B cell (primary cell): Measurements from ENCODE around the gene TTC22. TPM values are rescaled to one million over a fixed set of nuclear protein-coding genes. Genes with fewer than 3 reads are reported as not detected.

ENCODE experiments used
- ATAC-seq: fragments of 200-7000 bp; cut with Tn5 transposase; one replicate; pipeline ENCODE4 v1.10.0; 2021; ENCODE audit warnings: low read depth, mild to moderate bottlenecking, moderate number of reproducible peaks, moderate library complexity
- CTCF ChIA-PET: fragments of 350-600 bp; sonication (Branson Sonifier 250); formaldehyde crosslinking; loops from one replicate; lab custom pipeline; 2021; ENCODE audit warnings: antibody characterized with exemption, inconsistent platforms; lab: Charles Lee
- POLR2A ChIA-PET: fragments of 350-600 bp; sonication (Branson Sonifier 250); formaldehyde crosslinking; loops from one replicate; lab custom pipeline; 2021; ENCODE audit warnings: antibody characterized with exemption; lab: Charles Lee
- DNase-seq: peaks from one replicate; pipeline ENCODE4 v3.0.0; 2013
- H2AFZ ChIP-seq: 2 replicates; pipeline ENCODE4 v1.6.1; 2012; ENCODE audit warnings: mild to moderate bottlenecking, low read depth, low read length; ENCODE audit not compliant: insufficient read depth, poor library complexity, severe bottlenecking
- H3K27ac ChIP-seq, 2 donors: 1 replicate in 1 of 2; 2 replicates in 1 of 2; pipeline ENCODE4 v1.5.1; 2012 to 2013; ENCODE audit warnings: low read length in 2 of 2, mild to moderate bottlenecking in 2 of 2, moderate library complexity in 1 of 2
- H3K27me3 ChIP-seq, 4 experiments: fragments of 200-600 bp in 1 of 4; sonication (generic) in 1 of 4; replicated peaks in 1 of 4; 1 replicate in 2 of 4; 2 replicates in 2 of 4; pipeline versions ENCODE4 v1.6.1 to v1.7.0; 2013 to 2016; ENCODE audit warnings: low read length in 3 of 4, mild to moderate bottlenecking in 2 of 4, mixed read lengths in 1 of 4, moderate library complexity in 1 of 4; ENCODE audit not compliant: insufficient read depth in 4 of 4, control insufficient read depth in 3 of 4; ENCODE audit errors: control extremely low read depth in 1 of 4
- H3K36me3 ChIP-seq, 2 experiments: replicated peaks in 1 of 2; 1 replicate in 1 of 2; 2 replicates in 1 of 2; pipeline versions ENCODE4 v1.6.1 to v1.7.1; 2013; ENCODE audit warnings: low read length in 1 of 2; ENCODE audit not compliant: insufficient read depth in 2 of 2, control insufficient read depth in 1 of 2; ENCODE audit errors: control extremely low read depth in 1 of 2, extremely low read depth in 1 of 2
- H3K4me1 ChIP-seq, 2 donors: fragments of 200-600 bp in 1 of 2; sonication (generic) in 1 of 2; 1 replicate in 1 of 2; 2 replicates in 1 of 2; pipeline versions ENCODE4 v1.5.1 to v1.6.1; 2013 to 2017; ENCODE audit warnings: low read length in 2 of 2; ENCODE audit not compliant: control insufficient read depth in 2 of 2, insufficient read depth in 2 of 2
- H3K4me2 ChIP-seq: replicated peaks from 2 replicates; pipeline ENCODE3; 2012; ENCODE audit warnings: mild to moderate bottlenecking, low read depth, low read length; ENCODE audit not compliant: poor library complexity, severe bottlenecking
- H3K4me3 ChIP-seq, 5 experiments: fragments of 200-600 bp in 1 of 5; sonication (generic) in 1 of 5; 1 replicate in 3 of 5; 2 replicates in 2 of 5; pipeline versions ENCODE4 v1.5.1 to v1.7.0; 2011 to 2016; ENCODE audit warnings: low read length in 4 of 5, mild to moderate bottlenecking in 4 of 5, low read depth in 2 of 5, control low read depth in 1 of 5, moderate library complexity in 1 of 5; ENCODE audit not compliant: insufficient read depth in 1 of 5; ENCODE audit errors: control extremely low read depth in 1 of 5, extremely low read depth in 1 of 5
- H3K79me2 ChIP-seq: fragments of 200-600 bp; sonication (generic); one replicate; pipeline ENCODE4 v1.6.0; 2016; ENCODE audit warnings: low read length; ENCODE audit not compliant: control insufficient read depth, insufficient read depth
- H3K9ac ChIP-seq: fragments of 200-600 bp; sonication (generic); 2 replicates; pipeline ENCODE4 v1.6.1; 2017; ENCODE audit warnings: mild to moderate bottlenecking, low read length, moderate library complexity
- H3K9me3 ChIP-seq, 3 donors: one replicate each; pipeline versions ENCODE4 v1.6.1 to v1.7.1; 2013; ENCODE audit warnings: low read length in 2 of 3; ENCODE audit not compliant: control insufficient read depth in 2 of 3, insufficient read depth in 1 of 3; ENCODE audit errors: control extremely low read depth in 1 of 3
- H4K20me1 ChIP-seq: 2 replicates; pipeline ENCODE4 v1.6.0; 2012; ENCODE audit warnings: mild to moderate bottlenecking, low read length; ENCODE audit not compliant: insufficient read depth, control insufficient read depth, poor library complexity, severe bottlenecking
- H3K27ac Mint-ChIP-seq: one replicate; pipeline ENCODE4 v1.8.0; 2021; ENCODE audit warnings: mixed read lengths
- H3K27me3 Mint-ChIP-seq: one replicate; pipeline ENCODE4 v1.8.0; 2021; ENCODE audit warnings: mixed read lengths
- H3K4me1 Mint-ChIP-seq: one replicate; pipeline ENCODE4 v1.8.0; 2021; ENCODE audit warnings: mixed read lengths
- H3K4me3 Mint-ChIP-seq: one replicate; pipeline ENCODE4 v1.8.0; 2021; ENCODE audit warnings: mixed read lengths
- H3K9me3 Mint-ChIP-seq: one replicate; pipeline ENCODE4 v1.8.0; 2022; ENCODE audit warnings: mixed read lengths; ENCODE audit not compliant: insufficient read depth
- EZH2 ChIP-seq: IDR thresholded peaks from 2 replicates; pipeline ENCODE4 v1.6.1; 2012; ENCODE audit warnings: borderline replicate concordance, low read depth, mild to moderate bottlenecking, moderate library complexity, low read length; ENCODE audit not compliant: insufficient read depth, poor library complexity, severe bottlenecking
- WGBS: methylation state at CpG from one replicate; pipeline ENCODE4 v1.1.5; 2013; ENCODE audit warnings: missing lambda C conversion rate; ENCODE audit not compliant: insufficient coverage; 5-methylcytosine and 5-hydroxymethylcytosine counted together
- intact Hi-C: fragments of 100-400 bp; cut with micrococcal nuclease; formaldehyde crosslinking; loops from one replicate; pipeline ENCODE4 v1.10.0; 2022
- polyA plus RNA-seq: library from polyadenylated mRNA; depleted of rRNA; stranded (reverse); fragments of >200 nt; gene quantifications from 2 replicates; pipeline ENCODE4 v1.2.3, GENCODE V29; 2012
- total RNA-seq, 2 donors: library from RNA; stranded (reverse); fragments of 120-200 nt in 1 of 2; gene quantifications; 1 replicate in 1 of 2; 2 replicates in 1 of 2; pipeline versions ENCODE4 v1.2.3 to v1.2.4, GENCODE V29; 2013 to 2022
- TF ChIP-seq, protein P1 (sequence below): fragments of 200-600 bp; IDR thresholded peaks from one replicate; pipeline ENCODE4 v1.8.0; 2022; ENCODE audit warnings: antibody characterized with exemption, mild to moderate bottlenecking

Gene TTC22
- total and polyA plus RNA-seq, 2 donors (not counting 1 experiment from before 2014, with no cell fraction given), result 7.8 to 10.9 TPM

DNA sequence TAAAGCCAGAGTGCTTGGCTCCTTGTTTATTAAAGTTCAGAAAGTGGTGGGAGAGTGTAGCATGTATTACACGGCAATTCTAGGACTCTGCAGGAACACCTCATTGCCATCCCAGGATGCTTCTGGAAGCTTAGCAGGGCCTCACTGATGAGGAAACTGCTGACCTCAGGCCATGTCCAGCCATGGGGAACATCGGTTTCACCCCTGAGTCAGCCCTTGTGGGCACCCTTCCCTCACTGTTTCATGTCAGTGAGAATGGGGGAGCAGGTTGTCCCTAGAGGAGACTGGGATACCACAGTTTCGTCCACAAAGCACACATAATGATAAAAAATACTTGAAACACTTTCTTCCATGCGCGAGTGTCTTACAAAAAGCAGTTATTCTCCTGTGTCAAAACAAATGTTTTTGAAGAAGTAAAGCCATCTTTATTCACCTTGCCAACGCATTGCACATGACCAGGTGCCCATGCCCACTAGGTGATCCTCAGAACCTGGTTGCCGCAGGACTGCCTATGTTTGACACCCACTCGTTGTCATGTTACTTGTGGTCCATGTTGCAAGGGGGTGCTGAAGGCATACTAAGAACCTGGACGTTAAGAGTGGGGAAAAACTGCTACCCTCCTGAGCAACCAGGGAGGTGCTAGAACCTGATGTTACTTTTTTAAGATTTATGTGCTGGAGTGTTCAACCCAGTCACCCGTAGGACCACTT is 41.2 kb upstream of the TTC22 start:
- intact Hi-C loops, result no loop called here
- ChIA-PET POLR2A (no interaction called here), CTCF (no interaction called here)
- DNase-seq (no peak), ATAC-seq (no peak)
- H3K9ac ChIP-seq, result no peak overlapping the region
- H4K20me1 ChIP-seq, result no peaks in the 10 kb centered on the region
- no peaks in the 10 kb centered on the region for H3K79me2 ChIP-seq
- H3K4me2 ChIP-seq, result no peak overlapping the region
- H3K4me3 ChIP-seq, result no peak overlapping the region
- no peaks in the 10 kb centered on the region for H3K9me3 Mint-ChIP-seq
- no peaks in the 10 kb centered on the region for H3K4me1 ChIP-seq
- no peaks in the 10 kb centered on the region for H3K36me3 ChIP-seq
- no peak for TF ChIP-seq EZH2
- TF ChIP-seq, protein P1, sequence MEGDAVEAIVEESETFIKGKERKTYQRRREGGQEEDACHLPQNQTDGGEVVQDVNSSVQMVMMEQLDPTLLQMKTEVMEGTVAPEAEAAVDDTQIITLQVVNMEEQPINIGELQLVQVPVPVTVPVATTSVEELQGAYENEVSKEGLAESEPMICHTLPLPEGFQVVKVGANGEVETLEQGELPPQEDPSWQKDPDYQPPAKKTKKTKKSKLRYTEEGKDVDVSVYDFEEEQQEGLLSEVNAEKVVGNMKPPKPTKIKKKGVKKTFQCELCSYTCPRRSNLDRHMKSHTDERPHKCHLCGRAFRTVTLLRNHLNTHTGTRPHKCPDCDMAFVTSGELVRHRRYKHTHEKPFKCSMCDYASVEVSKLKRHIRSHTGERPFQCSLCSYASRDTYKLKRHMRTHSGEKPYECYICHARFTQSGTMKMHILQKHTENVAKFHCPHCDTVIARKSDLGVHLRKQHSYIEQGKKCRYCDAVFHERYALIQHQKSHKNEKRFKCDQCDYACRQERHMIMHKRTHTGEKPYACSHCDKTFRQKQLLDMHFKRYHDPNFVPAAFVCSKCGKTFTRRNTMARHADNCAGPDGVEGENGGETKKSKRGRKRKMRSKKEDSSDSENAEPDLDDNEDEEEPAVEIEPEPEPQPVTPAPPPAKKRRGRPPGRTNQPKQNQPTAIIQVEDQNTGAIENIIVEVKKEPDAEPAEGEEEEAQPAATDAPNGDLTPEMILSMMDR, result no peak
- H2AFZ ChIP-seq, result no peak overlapping the region
- H3K27ac ChIP-seq, result no peak overlapping the region
- 97% methylated on average over 7 of the region's 10 CpGs for WGBS
- H3K27me3 Mint-ChIP-seq, result no peaks in the 10 kb centered on the region
- H3K9me3 ChIP-seq, result no peaks in the 10 kb centered on the region
- no peaks in the 10 kb centered on the region for H3K27me3 ChIP-seq
- H3K4me1 Mint-ChIP-seq, result no peaks in the 10 kb centered on the region
- H3K4me3 Mint-ChIP-seq, result no peak overlapping the region
- H3K27ac Mint-ChIP-seq, result no peak overlapping the region

DNA sequence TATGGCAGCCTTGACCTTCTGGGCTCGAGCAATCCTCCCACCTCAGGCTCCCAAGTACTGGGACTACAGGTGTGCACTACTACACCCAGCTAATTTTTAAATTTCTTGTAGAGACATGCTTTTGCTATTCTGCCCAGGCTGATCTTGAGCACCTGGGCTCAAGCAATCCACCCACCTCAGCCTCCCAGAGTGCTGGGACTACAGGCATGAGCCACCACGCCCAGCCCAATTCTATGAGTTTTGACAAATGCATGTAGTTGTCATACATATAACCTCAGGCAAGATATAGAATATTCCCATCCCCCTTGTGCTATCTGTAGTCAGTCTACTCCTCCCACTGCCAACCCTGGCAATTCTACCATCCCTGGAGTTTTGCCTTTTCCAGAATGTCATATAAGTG is 38.7 kb upstream of the TTC22 start:
- no peak overlapping the region for H3K27ac ChIP-seq
- WGBS, result 58% methylated on average over 2 of the region's 2 CpGs
- intact Hi-C loops, result no loop called here

More for the DNA sequence above, 38.7 kb upstream of the TTC22 start:
- ATAC-seq, result no peak
- ChIA-PET POLR2A (no interaction called here), CTCF (no interaction called here)
- no peaks in the 10 kb centered on the region for H3K4me1 ChIP-seq
- no peak for DNase-seq
- no peaks in the 10 kb centered on the region for H3K36me3 ChIP-seq
- TF ChIP-seq, protein P1, result no peak
- TF ChIP-seq EZH2, result no peak
- no peaks in the 10 kb centered on the region for H3K4me1 Mint-ChIP-seq
- H3K27ac Mint-ChIP-seq, result no peak overlapping the region
- no peak overlapping the region for H3K4me3 ChIP-seq
- no peak overlapping the region for H2AFZ ChIP-seq
- H3K27me3 Mint-ChIP-seq, result peaks cover 5% of the 10 kb centered on the region
- H3K9ac ChIP-seq, result no peak overlapping the region
- no peaks in the 10 kb centered on the region for H3K9me3 ChIP-seq
- no peaks in the 10 kb centered on the region for H3K9me3 Mint-ChIP-seq
- no peaks in the 10 kb centered on the region for H3K79me2 ChIP-seq
- H3K4me2 ChIP-seq, result no peak overlapping the region
- no peaks in the 10 kb centered on the region for H4K20me1 ChIP-seq
- peaks cover 0 to 2% (median 0%) of the 10 kb centered on the region in 4 experiments for H3K27me3 ChIP-seq
- no peak overlapping the region for H3K4me3 Mint-ChIP-seq
